Tibial artery (tissue), 4 donors: ENCODE results near the gene CAPN2.

Experiments used
- DNase-seq, 2 donors: peaks; one replicate each; pipeline ENCODE4 v3.0.0-alpha.2; 2019
- H3K27ac ChIP-seq, 2 donors: fragments of 200-600 bp; sonication (generic) in 1 of 2; 1 replicate in 1 of 2; 2 replicates in 1 of 2; pipeline ENCODE4 v1.5.1; 2018 to 2019; ENCODE audit warnings: mild to moderate bottlenecking in 1 of 2
- H3K27me3 ChIP-seq, 2 donors: fragments of 200-600 bp; sonication (generic) in 1 of 2; one replicate each; pipeline versions ENCODE4 v1.5.1 to v1.6.0; 2016 to 2019
- H3K36me3 ChIP-seq, 3 donors: fragments of 200-600 bp; sonication (generic) in 2 of 3; one replicate each; pipeline ENCODE4 v1.5.1; 2016 to 2019; ENCODE audit warnings: mild to moderate bottlenecking in 2 of 3
- H3K4me1 ChIP-seq, 4 donors: fragments of 200-600 bp; sonication (generic) in 2 of 4; 1 replicate in 3 of 4; 2 replicates in 1 of 4; pipeline ENCODE4 v1.5.1; 2016 to 2019
- H3K4me3 ChIP-seq, 2 donors: fragments of 200-600 bp; sonication (generic) in 1 of 2; 1 replicate in 1 of 2; 2 replicates in 1 of 2; pipeline ENCODE4 v1.5.1; 2018 to 2019; ENCODE audit warnings: mild to moderate bottlenecking in 2 of 2
- H3K9me3 ChIP-seq, 3 donors: fragments of 200-600 bp; sonication (generic) in 1 of 3; one replicate each; pipeline ENCODE4 v1.5.1; 2016 to 2019
- intact Hi-C: fragments of 100-400 bp; cut with DNase I; formaldehyde crosslinking; loops from one replicate; pipeline ENCODE4 v1.15.0; 2023; ENCODE audit warnings: low total_unique reads
- TF ChIP-seq, protein P1 (sequence below), 2 experiments: fragments of 200-600 bp in 1 of 2; fragments of 450-650 bp in 1 of 2; IDR thresholded peaks; one replicate each; pipeline ENCODE4 v1.5.1; 2017 to 2019; ENCODE audit warnings: antibody characterized with exemption in 2 of 2, mild to moderate bottlenecking in 1 of 2, moderate library complexity in 1 of 2

Gene CAPN2

DNA sequence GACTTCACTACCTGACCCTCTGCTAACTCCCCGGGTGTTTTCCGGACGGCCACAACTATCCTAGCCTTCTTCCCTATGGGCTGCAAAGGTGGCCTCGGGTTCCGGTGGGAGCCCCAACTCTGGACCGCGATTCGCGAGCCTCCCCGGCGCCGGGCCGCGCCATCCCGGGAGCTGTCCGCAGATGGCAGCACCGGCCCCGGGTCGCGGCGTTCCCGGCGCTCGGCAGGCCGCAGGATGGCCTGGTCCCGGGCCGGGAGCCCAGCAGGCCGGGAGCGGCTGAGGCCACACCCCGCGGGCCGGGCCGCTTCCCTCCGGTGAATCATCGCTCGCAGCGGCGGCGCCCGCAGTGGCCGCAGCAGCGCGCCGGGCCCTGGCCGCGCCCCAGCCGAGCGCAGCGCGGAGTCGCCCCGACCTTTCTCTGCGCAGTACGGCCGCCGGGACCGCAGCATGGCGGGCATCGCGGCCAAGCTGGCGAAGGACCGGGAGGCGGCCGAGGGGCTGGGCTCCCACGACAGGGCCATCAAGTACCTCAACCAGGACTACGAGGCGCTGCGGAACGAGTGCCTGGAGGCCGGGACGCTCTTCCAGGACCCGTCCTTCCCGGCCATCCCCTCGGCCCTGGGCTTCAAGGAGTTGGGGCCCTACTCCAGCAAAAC lies at the start of gene CAPN2:
TSS of gene CAPN2 (plus strand) at position 346 of the 656 bp plus-strand sequence. CDS start at position 448, 102 bp downstream.
- no peaks in the 10 kb centered on the region for H3K27me3 ChIP-seq
- H3K27ac ChIP-seq, result peak within 1 kb of the TSS; percentile 85 to 90
- H3K36me3 ChIP-seq, result peaks cover 0 to 3% (median 2%) of the 10 kb centered on the region in 3 donors
- TF ChIP-seq, protein P1, sequence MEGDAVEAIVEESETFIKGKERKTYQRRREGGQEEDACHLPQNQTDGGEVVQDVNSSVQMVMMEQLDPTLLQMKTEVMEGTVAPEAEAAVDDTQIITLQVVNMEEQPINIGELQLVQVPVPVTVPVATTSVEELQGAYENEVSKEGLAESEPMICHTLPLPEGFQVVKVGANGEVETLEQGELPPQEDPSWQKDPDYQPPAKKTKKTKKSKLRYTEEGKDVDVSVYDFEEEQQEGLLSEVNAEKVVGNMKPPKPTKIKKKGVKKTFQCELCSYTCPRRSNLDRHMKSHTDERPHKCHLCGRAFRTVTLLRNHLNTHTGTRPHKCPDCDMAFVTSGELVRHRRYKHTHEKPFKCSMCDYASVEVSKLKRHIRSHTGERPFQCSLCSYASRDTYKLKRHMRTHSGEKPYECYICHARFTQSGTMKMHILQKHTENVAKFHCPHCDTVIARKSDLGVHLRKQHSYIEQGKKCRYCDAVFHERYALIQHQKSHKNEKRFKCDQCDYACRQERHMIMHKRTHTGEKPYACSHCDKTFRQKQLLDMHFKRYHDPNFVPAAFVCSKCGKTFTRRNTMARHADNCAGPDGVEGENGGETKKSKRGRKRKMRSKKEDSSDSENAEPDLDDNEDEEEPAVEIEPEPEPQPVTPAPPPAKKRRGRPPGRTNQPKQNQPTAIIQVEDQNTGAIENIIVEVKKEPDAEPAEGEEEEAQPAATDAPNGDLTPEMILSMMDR (IDR thresholded peaks at IDR 0.05), result peak; percentile 81 to 89
- H3K4me3 ChIP-seq, result peak within 1 kb of the TSS; percentile 66 to 71
- H3K4me1 ChIP-seq, result peaks cover 0 to 67% (median 53%) of the 10 kb centered on the region in 4 donors
- H3K9me3 ChIP-seq, result no peaks in the 10 kb centered on the region
- peak; percentile 75 to 92 for DNase-seq
- intact Hi-C loops, result loop anchor here (2.0 kb wide), 1 partner anchor 36 kb away; no protein-coding TSS in a partner anchor

DNA sequence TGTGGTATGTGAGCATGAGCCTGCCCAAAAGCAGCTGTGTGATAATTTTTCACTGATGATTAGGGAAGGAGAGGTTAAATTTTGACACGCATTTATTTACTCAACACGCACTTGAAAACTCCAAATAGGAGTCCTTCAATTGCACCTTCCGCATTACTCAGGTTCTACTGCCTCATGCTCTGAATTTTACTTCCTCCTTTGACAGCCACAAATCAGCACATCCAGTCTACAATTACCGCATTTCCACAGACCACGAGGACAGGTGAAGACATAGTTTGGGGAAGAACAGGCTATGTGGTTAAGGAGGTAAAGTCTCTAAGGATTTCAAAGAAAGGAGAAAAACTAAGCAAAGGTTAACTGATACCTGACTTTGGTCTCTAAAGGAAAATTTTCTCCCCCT lies 49.4 kb upstream of the CAPN2 start:
- H3K9me3 ChIP-seq, result no peaks in the 10 kb centered on the region
- H3K36me3 ChIP-seq, result no peaks in the 10 kb centered on the region
- intact Hi-C loops, result no loop called here
- DNase-seq, result no peak
- H3K27me3 ChIP-seq, result no peaks in the 10 kb centered on the region
- H3K4me3 ChIP-seq, result no peak overlapping the region
- no peak overlapping the region for H3K27ac ChIP-seq
- TF ChIP-seq, protein P1 (IDR thresholded peaks at IDR 0.05), result no peak
- no peaks in the 10 kb centered on the region for H3K4me1 ChIP-seq

DNA sequence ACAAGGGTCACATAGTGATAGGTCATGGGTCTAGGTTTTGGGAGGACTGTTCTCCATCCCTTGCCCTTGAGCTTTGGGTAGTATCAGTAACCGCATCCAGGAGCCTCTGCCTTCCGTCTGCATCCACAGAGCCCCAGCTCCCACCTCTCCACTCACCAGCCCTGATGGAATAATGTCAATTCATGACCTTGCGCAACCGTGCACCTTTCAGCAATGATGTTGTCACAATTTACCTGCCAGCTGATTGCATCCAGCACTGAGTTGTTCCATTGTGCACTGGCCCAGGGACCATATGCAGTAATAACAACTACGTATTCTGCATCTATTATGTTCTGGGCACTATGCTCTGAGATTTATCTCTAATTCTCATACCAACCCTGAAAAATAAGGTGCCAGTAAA lies 48.2 kb upstream of the CAPN2 start:
- H3K4me3 ChIP-seq, result no peak overlapping the region
- TF ChIP-seq, protein P1 (IDR thresholded peaks at IDR 0.05), result no peak
- H3K27ac ChIP-seq, result no peak overlapping the region

DNA sequence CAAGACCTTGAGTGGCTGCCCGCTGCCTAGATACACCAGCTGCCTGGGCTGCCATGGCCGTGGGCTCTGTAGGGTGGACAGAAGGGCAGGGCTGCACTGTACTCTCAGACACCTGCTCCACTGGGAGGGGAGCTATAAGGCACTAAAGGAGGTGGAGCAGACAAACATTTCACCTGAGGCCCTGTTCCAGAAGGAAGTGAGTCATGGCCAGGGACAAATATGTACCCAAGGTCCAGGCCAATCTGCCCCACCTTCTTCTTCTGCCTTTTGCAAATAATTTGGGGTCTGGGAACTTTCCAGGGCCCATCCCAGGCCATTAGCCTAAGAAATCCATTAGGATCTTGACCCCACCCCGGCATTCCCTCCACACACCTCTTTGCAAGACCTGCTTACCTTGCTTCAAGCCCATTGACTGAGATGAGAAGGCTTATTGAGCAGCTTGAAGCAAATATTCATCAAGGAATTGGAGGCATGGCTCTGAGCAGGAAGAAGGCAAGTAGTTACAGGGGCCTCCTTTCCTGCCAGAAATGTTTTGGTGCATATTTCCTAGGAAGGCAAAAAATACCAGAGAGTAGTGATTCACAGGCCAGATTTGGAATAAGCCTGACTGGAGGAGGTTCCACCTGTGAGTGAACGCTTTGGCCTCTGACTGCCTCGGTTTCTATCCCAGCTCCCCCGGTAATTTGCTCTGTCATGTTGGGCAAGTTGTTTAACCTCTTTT lies 46.6 kb upstream of the CAPN2 start, which contains the start of gene CAPN8:
TSS of gene CAPN8 (minus strand) at position 110 of the 721 bp plus-strand sequence. CDS start at position 55, 55 bp downstream.
- intact Hi-C loops, result no loop called here
- H3K4me1 ChIP-seq, result no peaks in the 10 kb centered on the region
- H3K4me3 ChIP-seq, result no peak within 1 kb of the TSS
- H3K9me3 ChIP-seq, result no peaks in the 10 kb centered on the region
- TF ChIP-seq, protein P1 (IDR thresholded peaks at IDR 0.05), result no peak
- no peak for DNase-seq
- no peaks in the 10 kb centered on the region for H3K27me3 ChIP-seq
- no peaks in the 10 kb centered on the region for H3K36me3 ChIP-seq
- no peak within 1 kb of the TSS for H3K27ac ChIP-seq

More for the DNA sequence above, 48.2 kb upstream of the CAPN2 start:
- no peaks in the 10 kb centered on the region for H3K36me3 ChIP-seq
- H3K27me3 ChIP-seq, result no peaks in the 10 kb centered on the region
- no peaks in the 10 kb centered on the region for H3K4me1 ChIP-seq
- DNase-seq, result no peak
- intact Hi-C loops, result no loop called here
- no peaks in the 10 kb centered on the region for H3K9me3 ChIP-seq

DNA sequence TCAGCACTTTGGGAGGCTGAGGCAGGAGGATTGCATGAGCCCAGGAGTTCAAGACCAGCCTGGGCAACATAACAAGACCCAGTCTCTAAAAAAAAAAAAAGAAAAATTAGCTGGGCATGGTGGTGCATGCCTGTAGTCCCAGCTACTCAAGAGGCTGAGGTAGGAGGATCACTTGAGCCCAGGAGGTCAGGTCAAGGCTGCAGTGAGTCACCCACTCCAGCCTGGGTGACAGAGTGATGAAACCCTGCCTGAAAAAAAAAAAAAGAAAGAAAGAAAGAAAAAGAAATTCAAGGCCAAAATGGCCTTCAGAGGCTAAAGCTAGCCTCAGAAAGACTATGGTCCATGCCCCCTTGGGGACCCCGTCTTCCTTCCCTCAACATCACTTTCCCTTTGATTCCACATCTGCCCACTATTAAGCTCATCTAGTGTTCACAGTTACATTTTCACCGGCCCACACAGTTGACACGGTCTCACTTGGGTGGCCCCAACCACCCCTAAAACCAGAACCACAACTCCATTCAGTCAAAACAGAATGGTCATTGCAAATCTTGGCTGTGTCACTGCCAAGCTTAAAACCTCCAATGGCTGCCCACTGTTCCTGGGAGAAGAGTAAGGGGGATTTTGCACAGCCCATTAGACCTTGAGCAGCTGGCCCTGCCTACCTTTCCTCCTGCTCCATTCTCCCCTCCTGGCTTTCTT lies 44.7 kb upstream of the CAPN2 start:
- DNase-seq, result no peak
- Histone ChIP-seq H3K4me1 (no peaks in the 10 kb centered on the region), H3K4me3 (no peak overlapping the region), H3K27me3 (no peaks in the 10 kb centered on the region), H3K9me3 (no peaks in the 10 kb centered on the region), H3K36me3 (no peaks in the 10 kb centered on the region), H3K27ac (no peak overlapping the region)
- TF ChIP-seq, protein P1 (IDR thresholded peaks at IDR 0.05), result no peak
- intact Hi-C loops, result no loop called here
